A673 (cell line): ENCODE measurements around the gene EMC9. TPM values are rescaled to one million over a fixed set of nuclear protein-coding genes. Genes with fewer than 3 reads are reported as not detected.

Source experiments
- BruUV-seq: library from RNA; stranded (reverse); fragments of 400-500 nt; replicated peaks from 2 replicates; lab custom pipeline; 2021; lab: Mats Ljungman, UMichigan
- CTCF ChIA-PET: fragments of 300-600 bp; sonication (Branson Sonifier 250); formaldehyde crosslinking; loops from one replicate; lab custom pipeline; 2022; ENCODE audit warnings: antibody characterized with exemption; lab: Charles Lee
- POLR2A ChIA-PET: fragments of 300-600 bp; sonication (Branson Sonifier 250); formaldehyde crosslinking; loops from one replicate; lab custom pipeline; 2022; ENCODE audit warnings: antibody characterized with exemption; ENCODE audit not compliant: low non-redundant PET; lab: Charles Lee
- DNase-seq: peaks from one replicate; pipeline ENCODE4 v3.0.0-alpha.2; 2015; ENCODE audit warnings: low spot score
- H3K27ac ChIP-seq: fragments of 200-600 bp; sonication (generic); 2 replicates; pipeline ENCODE4 v1.5.1; 2016; ENCODE audit warnings: mixed run types, low read depth, mild to moderate bottlenecking, mixed read lengths, antibody characterized with exemption, low read length; ENCODE audit not compliant: poor library complexity, severe bottlenecking
- H3K27me3 ChIP-seq: fragments of 200-600 bp; sonication (generic); replicated peaks from 2 replicates; pipeline ENCODE4 v1.6.1; 2017; ENCODE audit warnings: mixed run types, low read depth, mild to moderate bottlenecking, mixed read lengths, antibody characterized with exemption, low read length; ENCODE audit not compliant: insufficient read depth, poor library complexity
- H3K36me3 ChIP-seq: fragments of 200-600 bp; sonication (generic); 2 replicates; pipeline ENCODE4 v1.6.1; 2016; ENCODE audit warnings: mixed run types, mild to moderate bottlenecking, mixed read lengths, antibody characterized with exemption, low read length; ENCODE audit not compliant: insufficient read depth, poor library complexity, severe bottlenecking
- H3K4me1 ChIP-seq: fragments of 200-600 bp; sonication (generic); 2 replicates; pipeline ENCODE4 v1.6.1; 2017; ENCODE audit warnings: mixed run types, mild to moderate bottlenecking, mixed read lengths, antibody characterized with exemption, low read length; ENCODE audit not compliant: insufficient read depth, poor library complexity, severe bottlenecking
- H3K4me3 ChIP-seq: fragments of 200-600 bp; sonication (generic); 2 replicates; pipeline ENCODE4 v1.5.1; 2016; ENCODE audit warnings: low read depth, mixed run types, mild to moderate bottlenecking, mixed read lengths, low read length; ENCODE audit not compliant: poor library complexity, severe bottlenecking
- H3K9me3 ChIP-seq: fragments of 200-600 bp; sonication (generic); 2 replicates; pipeline ENCODE4 v1.6.1; 2016; ENCODE audit warnings: mixed run types, low read depth, mild to moderate bottlenecking, mixed read lengths, antibody characterized with exemption, low read length; ENCODE audit not compliant: poor library complexity, severe bottlenecking
- EZH2 ChIP-seq: fragments of 200-600 bp; sonication (generic); IDR thresholded peaks from 2 replicates; pipeline ENCODE4 v1.6.1; 2017; ENCODE audit warnings: borderline replicate concordance, low read depth, mild to moderate bottlenecking, mixed read lengths, antibody characterized with exemption, low read length; ENCODE audit not compliant: poor library complexity, severe bottlenecking
- intact Hi-C: fragments of 100-400 bp; cut with micrococcal nuclease; formaldehyde crosslinking; loops from one replicate; pipeline ENCODE4 v1.10.0; 2022; ENCODE audit not compliant: unreplicated experiment
- total RNA-seq: library from RNA; stranded (reverse); gene quantifications from 2 replicates; pipeline ENCODE4 v1.2.3, GENCODE V29; 2021
- TF ChIP-seq, protein P1 (sequence below): fragments of 300-800, 200-600 bp; sonication (generic); conservative IDR thresholded peaks from 2 replicates; pipeline ENCODE4 v1.5.1; 2017; ENCODE audit warnings: low read depth, mild to moderate bottlenecking, antibody characterized with exemption, low read length, moderate library complexity, mixed read lengths

The EMC9 gene
- total RNA-seq, 1 experiment from 2014 or later: 36.8 TPM

DNA sequence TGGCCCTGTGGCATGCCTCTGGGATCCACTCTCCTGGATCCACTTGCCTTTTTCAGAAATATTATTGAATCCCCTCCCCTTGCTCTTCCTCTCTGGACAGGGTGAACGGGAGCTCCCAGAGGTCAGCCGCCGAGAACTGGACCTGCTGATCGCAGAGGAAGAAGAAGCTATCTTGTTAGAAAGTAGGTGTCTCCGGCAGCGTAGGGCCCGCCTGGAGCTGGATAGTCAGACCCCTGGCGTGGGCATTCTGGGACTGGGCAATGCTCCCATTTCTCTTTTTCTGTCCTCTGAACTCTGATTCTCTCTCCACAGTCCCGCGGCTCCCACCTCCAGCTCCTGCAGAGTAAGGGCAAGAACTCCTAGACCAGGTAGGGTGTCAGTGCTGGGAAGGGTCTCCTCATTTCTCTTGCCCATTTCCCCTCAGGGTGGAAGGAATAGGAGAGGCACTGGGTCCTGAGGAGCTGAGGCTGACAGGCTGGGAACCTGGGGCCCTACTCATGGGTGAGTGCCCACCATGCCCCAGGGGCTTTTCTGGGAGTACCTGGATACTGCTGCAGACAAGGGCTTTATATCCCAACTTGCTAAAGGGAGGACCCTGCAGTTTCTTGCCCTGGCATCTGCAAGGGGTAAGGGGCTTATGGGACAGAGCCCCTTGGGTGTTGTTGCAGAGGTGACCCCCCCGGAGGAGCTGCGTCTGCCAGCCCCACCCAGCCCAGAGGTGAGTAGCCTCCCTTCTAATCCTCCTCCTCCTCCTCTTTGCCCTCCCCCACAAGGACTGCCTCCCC is 35.8 kb upstream of the EMC9 start:
- H3K36me3 ChIP-seq: peaks cover 28% of the 10 kb centered on the region
- no peaks in the 10 kb centered on the region for H3K9me3 ChIP-seq
- ChIA-PET POLR2A (no interaction called here), CTCF (no interaction called here)
- TF ChIP-seq EZH2: no peak
- TF ChIP-seq, protein P1, sequence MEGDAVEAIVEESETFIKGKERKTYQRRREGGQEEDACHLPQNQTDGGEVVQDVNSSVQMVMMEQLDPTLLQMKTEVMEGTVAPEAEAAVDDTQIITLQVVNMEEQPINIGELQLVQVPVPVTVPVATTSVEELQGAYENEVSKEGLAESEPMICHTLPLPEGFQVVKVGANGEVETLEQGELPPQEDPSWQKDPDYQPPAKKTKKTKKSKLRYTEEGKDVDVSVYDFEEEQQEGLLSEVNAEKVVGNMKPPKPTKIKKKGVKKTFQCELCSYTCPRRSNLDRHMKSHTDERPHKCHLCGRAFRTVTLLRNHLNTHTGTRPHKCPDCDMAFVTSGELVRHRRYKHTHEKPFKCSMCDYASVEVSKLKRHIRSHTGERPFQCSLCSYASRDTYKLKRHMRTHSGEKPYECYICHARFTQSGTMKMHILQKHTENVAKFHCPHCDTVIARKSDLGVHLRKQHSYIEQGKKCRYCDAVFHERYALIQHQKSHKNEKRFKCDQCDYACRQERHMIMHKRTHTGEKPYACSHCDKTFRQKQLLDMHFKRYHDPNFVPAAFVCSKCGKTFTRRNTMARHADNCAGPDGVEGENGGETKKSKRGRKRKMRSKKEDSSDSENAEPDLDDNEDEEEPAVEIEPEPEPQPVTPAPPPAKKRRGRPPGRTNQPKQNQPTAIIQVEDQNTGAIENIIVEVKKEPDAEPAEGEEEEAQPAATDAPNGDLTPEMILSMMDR: no peak
- no peaks in the 10 kb centered on the region for H3K27me3 ChIP-seq
- no TSS peak for BruUV-seq
- DNase-seq: no peak
- no peak overlapping the region for H3K4me3 ChIP-seq
- intact Hi-C loops: no loop called here
- no peaks in the 10 kb centered on the region for H3K4me1 ChIP-seq
- H3K27ac ChIP-seq: no peak overlapping the region

DNA sequence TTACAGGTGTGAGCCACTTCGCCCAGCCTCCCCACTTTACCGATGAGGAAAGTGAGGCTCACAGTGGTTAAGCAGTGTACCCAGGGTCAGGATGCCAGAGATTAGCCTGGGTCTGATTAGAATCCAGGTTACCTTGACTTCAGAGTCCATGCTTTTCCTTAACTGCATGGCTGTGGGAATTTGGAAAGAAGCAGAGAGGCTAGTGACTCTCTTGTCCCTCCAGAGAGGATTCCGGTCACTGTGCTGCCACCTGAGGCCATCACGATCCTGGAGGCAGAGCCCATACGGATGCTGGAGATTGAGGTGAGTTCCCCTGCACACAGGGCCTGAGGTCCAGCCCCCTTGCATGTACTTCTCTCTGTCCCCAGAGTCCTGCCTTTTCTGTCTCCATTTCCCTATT is 35.2 kb upstream of the EMC9 start:
- H3K27me3 ChIP-seq: no peaks in the 10 kb centered on the region
- no peak overlapping the region for H3K4me3 ChIP-seq
- TF ChIP-seq, protein P1: no peak
- no peak for TF ChIP-seq EZH2
- DNase-seq: no peak
- no peaks in the 10 kb centered on the region for H3K4me1 ChIP-seq
- intact Hi-C loops: no loop called here
- H3K36me3 ChIP-seq: peaks cover 28% of the 10 kb centered on the region
- BruUV-seq: no TSS peak
- ChIA-PET POLR2A (no interaction called here), CTCF (no interaction called here)
- H3K9me3 ChIP-seq: no peaks in the 10 kb centered on the region
- H3K27ac ChIP-seq: no peak overlapping the region

DNA sequence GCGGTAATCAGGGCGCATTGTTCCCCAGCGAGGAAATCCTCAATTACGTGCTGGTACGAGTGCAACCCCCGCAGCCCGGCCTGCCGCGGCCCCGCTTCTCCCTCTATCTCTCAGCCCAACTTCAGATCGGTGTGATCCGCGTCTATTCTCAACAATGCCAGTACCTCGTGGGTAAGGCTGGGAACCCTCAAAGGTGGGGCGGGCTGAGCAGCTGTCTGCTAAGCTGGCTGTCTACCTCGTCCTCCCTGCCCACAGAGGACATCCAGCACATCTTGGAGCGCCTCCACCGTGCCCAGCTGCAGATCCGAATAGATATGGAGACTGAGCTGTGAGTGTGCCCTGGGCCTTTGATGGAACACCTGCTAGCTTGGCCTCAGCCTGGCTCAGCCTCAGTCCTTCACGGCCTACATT is 31.5 kb upstream of the EMC9 start:
- POLR2A ChIA-PET: interaction anchor here (0.6 kb wide), 2 partner anchors 98 to 1149 kb away, joined by 4 read pairs; no protein-coding TSS in a partner anchor
- H3K4me1 ChIP-seq: no peaks in the 10 kb centered on the region
- BruUV-seq: no TSS peak
- CTCF ChIA-PET: no interaction called here
- no peaks in the 10 kb centered on the region for H3K27me3 ChIP-seq
- H3K27ac ChIP-seq: no peak overlapping the region
- H3K4me3 ChIP-seq: no peak overlapping the region
- H3K9me3 ChIP-seq: no peaks in the 10 kb centered on the region
- TF ChIP-seq EZH2: no peak
- TF ChIP-seq, protein P1: no peak
- no peaks in the 10 kb centered on the region for H3K36me3 ChIP-seq
- intact Hi-C loops: no loop called here
- no peak for DNase-seq
